Embryonic facial prominence (tissue), 1 donor: Measurements from ENCODE around the gene WDR37.

Experiments used
- DNase-seq: peaks from one replicate; pipeline ENCODE4 v3.0.0-alpha.2; 2016; ENCODE audit errors: extremely low spot score

WDR37 gene

GRCh38 chr10:1128649-1129048 lies 72.5 kb downstream of the WDR37 start:
- DNase-seq = no peak

DNA sequence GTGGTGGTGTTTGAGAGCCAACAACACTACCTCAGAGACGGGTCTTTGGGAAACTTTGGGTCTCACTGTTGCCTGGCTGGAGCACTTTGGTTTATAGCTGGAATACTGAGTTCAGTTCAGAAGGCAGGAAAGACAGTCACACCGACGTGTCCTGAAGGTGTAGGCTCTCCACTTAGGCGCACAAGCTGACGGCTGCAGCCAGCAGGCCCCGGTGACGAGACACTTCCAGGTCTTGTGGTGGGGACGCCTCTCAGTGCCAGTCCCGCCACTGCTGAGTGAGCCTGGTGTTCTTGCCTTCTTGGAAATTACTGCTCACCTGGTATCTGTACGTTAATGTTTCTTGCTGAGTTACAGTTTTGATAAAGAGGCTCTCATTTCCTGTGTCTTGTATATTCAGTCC lies 74.0 kb downstream of the WDR37 start:
- DNase-seq = no peak

DNA sequence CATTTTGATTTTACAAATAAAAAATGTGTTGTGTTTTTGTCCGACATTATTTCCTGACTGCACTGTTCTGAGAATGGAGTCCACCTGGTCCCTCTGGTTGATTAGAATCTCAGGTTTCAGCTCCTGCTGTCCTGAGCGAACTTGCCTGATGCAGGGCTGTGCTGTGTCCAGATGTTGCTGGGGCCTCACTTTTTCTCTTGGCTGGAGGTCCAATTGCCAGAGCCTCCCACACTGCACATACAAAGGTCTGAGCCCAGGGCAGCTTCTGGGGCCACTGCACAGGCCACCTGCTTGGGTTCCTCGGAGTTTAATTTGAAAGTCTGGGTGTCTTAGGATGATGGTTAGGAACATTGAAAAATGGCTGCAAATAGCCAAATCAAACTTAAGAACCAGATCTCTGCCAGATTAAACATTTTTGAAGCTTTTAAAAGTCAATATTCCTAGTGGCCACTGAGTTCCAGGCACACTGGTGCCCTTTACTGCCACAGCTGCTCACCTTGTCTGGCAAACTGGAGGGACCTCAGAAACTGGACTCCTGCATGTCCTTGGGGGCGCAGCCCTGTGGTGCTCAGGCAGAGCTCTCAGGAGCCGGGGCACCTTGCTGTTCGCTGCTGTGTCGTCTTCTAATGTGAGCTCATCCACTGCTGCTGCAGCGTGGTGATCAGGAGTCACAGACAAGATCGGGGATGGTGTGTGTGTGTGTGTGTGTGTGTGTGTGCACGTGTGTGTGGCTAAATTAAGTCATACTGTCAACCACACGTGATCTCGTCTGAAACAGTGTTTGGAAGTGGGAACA lies 75.0 kb downstream of the WDR37 start:
- DNase-seq = no peak

DNA sequence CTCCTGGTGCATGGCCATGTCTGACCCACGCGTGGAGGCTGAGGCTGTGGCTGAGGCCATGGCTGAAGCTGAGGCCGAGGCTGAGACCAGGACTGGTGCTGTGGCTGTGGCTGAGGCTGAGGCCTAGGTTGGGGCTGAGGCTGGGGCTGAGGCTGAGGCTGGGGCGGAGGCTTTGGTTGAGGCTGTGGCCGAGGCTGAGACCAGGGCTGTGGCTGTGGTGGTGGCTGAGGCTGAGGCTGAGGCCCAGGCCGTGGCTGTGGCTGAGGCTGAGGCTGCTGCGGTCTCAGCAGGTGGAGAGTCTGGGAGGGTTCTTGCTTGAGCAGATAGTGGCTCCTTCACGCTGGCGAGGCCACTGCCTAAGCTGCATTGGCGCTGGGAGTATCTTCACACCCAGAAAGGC lies 76.4 kb downstream of the WDR37 start:
- DNase-seq = no peak

- DNase-seq = no peak
These were observed 77.4 kb downstream of the WDR37 start for GRCh38 chr10:1133495-1134045.

DNA sequence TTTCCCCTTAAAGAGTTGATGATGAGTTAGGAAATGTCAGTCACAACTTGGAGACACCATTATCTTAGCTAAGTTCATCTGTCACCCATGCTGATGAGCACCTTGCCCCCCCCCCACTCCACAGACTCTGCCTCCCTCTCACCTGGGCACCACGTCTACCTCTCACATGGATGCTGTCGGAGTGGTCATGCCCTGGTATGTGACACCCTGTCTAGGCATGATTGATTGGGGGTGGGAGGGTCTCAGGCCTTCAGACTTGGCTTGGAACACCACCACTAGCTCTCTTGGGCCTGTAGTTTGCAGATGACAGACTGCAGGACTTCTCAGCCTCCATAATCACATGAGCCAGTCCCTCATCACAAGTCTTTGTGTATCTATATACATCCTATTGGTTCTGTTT lies 78.0 kb downstream of the WDR37 start:
- DNase-seq = no peak

DNA sequence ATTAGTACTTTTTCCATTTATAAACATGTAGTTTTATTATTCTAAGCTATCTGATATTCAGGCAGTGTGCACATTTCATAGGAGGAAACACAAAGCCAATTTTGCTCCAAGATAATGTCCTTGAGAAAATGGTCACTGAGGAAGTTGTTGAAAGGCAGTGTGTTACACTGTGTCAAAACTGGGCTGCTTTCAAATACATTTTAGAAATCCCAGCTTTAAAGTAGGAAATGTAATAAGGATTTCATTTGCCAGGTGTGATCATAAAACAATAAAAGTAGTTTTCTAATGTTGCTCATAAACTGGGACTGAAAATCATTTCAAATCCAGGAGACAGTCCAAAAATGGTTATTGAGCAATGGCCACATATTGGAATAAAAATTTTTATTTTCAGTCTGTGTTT lies 80.1 kb downstream of the WDR37 start:
- DNase-seq = no peak

DNA sequence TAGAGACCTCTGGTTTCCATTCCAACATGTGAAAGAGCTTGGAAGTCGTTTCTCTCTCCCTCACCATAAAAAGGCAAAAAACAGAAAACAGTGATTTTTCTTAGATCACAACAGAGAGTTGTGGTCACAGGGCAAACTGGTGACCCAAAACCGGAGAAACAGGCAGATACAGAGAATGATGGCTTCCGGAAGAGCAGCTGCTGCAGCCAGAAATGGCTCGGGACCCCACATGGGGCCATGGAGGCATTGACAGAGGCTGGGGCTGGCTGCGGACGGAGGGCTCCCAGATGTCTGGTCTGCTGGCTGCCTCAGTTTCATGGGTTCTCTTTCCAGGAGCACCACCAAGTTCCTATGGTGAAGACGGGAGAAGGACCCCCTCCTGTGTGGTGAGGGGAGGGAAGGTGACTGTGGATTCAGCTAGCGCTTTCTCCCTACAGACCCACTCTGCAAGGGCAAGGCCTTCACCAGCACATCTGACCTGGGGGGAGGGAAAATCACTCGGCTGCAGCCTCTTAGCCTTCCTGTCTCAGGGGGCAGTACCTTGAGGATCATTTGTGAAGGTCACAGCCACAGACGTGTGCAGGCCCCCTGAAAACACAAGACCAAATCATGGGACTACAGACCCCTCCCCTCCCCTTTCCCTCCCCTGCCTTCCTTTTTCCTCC lies 81.4 kb downstream of the WDR37 start:
- DNase-seq = no peak

GRCh38 chr10:1138529-1138928 lies 82.3 kb downstream of the WDR37 start:
- no peak for DNase-seq

- no peak for DNase-seq
These were observed 85.1 kb downstream of the WDR37 start for GRCh38 chr10:1141261-1141660.

GRCh38 chr10:1141701-1142100 lies 85.5 kb downstream of the WDR37 start:
- DNase-seq = no peak

GRCh38 chr10:1142596-1142995 lies 86.4 kb downstream of the WDR37 start:
- no peak for DNase-seq

- DNase-seq = no peak
These were observed 91.6 kb downstream of the WDR37 start for GRCh38 chr10:1147810-1148209.

DNA sequence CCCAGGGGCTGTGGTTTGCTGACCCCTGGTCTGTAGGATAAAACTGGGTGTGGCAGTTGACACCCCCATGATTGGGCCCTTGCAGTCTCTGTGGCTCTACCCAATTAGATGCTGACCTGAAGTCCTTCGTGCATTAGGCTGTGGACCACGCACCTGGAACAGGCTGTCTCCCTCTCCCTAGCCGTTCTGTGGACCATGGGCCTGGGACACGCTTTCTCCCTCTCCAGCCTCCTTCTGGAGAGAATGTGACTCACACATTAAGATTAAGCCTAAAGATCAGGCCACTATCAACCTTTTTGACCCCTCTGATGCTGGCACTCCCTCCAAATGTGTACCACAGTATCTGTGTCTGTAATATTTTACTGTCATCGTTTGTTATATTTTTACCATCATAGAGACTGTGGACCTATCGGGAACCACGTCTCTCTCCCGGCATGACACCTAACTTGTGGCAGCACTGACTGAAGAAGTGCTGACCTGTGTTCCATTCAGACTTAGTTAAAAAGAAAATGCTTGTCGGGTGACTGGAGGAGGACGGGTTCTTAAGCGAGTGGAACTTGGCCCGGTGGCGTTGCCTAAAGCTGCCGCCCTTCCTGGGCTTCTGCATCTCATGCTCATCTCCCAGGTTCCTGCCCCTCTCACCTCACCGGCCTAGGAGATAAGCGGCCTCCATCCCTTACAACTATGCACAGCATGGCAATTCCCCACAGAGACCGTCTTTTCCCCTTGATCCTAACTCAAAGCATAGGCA lies 92.8 kb downstream of the WDR37 start:
- no peak for DNase-seq

DNA sequence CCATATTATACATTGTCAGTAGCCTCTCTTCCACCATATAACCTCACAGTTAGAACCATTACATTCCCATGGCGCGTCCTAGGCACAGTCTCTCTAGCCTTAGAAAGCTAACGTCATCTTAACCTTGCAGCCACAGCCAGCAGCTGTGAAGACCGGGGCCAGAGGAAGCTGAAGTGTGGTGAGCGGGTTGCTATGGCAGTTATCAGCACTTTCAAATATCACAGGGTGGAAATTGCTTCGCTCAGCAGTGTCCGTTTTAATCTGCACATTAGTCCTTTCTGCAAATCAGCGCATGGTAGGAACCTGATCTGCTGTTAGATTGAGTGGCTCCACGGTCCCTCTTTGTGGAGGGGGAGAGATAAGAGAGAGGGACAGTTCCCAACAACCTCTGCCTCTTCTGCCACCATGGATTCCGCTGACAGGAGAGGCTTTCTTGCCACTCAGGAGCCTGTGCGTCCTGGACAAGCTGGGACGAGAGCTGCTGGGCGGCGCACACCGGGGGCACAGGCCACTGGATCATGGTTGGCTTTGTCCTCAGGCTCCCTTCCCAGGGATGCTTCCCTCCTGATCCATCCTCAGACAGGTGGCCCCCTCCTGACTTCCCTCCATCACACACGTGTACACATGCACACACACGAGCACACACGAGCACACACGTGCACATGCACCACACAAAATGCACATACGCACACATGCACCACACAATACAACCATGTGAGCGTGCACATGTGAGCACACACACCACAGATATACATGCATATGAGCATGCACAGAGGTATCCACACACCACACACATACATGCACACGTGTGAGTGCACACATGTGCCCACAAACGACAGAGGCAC lies 93.8 kb downstream of the WDR37 start:
- no peak for DNase-seq

DNA sequence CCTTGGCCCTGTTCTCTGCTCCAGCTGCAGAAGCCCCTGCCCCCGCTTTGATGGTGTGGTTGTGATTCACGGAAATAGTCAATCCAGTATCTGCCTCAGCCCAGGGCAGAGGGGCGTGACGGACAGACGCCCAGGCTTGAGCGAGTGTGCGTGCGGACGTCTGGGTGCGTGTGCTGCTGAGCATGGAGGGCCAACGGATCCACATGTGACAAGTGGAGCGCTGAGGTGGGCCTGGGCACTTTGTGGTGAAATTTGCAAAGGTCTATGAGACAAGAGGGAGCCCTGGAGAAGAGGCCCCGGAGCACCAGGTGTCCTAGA lies 94.4 kb downstream of the WDR37 start:
- DNase-seq = no peak

DNA sequence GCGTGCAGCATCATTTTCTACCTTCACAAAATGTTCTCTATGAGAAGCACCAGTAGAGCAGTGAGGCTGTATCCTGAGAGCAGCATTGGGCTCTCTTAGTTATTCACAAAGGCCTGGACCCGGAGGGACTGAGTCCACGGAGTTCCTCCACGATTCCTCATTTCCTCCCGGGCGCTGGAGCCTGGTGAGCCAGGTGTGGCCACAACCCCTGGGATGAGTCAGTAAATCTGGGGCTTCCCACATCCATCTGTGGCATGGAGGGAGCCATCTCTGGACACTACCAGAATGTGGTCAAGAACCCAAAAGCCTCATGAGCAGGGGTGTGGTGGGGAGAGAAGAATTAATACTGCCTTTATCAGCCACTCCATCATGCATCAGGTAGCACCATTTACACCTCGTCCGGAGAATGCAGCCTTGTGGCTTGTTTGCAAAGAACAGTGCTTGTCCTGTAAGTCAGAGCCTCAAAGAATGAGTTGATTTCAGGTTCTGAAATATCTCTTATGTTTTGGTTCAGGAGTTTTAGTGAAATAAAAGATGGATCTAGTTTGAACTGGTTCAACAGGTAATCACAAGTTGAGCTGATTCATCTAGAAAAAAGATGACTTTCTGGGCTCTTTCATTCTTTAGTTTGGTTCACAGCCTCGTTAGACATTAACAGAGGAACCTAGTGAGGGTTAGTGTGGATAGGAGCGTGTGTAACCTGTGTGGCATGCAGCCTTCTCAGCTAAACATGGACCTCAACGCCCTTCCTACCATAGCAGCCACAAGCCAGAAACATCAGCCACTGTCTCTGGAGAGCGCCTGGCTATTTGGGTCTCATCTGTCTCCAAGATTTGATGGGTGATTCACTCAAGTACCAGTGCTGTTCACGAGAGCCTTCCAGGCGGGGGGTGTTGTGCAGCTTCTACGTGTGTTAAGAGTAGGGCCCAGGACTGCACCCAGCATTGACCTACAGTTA lies 95.2 kb downstream of the WDR37 start:
- no peak for DNase-seq

DNA sequence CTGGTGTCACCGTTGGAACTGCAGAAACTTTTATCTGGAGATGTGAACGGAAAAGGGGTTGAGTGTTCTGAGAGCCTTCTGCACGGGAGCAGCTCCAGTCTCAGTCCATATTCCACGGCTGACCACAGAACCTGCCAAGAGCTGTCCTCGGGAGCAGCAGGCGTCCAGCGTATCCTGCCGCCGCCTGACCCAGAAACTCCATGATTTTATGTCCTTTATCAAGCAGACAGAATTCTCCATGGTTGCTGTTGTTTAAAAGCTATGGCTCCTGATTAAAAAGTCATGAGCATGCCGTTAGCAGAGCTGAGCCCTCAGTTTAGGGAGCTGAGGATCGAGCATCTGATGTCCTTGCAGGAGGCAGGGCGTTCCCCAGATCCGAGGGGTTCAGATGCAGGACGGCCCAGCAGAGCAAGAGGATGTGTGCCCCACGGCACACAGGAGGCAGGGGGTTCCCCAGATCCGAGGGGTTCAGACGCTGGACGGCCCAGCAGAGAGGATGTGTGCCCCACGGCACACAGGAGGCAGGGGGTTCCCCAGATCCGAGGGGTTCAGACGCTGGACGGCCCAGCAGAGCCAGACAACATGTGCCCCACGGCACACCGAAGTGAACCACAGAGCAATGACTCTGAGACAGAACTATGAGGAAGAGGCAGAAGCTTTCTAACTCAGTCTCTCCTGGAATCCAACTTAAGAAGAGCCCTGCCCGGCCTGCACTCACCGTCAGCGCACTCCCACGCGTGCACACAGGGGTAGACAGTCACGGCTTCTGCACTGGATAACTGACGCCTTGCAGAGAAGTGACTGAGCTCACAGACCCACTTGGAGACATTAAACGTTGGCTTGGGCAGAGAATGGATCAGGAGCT lies 96.4 kb downstream of the WDR37 start:
- no peak for DNase-seq

DNA sequence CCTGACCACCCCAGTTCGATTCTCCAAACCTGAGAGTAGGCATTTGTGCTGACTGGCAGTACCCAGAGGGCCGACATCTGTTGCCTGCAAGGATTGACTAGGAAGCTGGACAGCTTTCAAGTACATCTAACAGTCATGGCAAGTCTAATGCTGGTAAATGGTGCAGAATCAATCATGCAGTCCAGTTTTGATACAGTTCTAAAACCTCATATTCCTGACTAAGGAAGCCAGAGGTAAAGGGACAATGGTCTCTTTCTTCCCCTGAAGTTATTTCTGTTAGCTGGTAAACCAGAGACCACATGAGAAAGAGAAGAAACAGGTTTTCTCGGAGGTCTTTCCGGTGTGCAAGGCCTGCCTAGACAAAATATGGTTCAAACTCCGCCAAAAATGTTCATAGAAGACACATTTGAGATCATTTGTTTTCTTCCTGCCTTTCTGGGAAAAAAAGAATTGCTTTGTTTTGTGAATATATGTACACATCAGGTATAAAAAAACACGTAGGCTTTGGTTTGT lies 97.1 kb downstream of the WDR37 start:
- no peak for DNase-seq
